GM19193 (cell line): ENCODE results near the gene SH3PXD2A.

Experiments
- POLR2A ChIP-seq: IDR thresholded peaks from 4 replicates; pipeline ENCODE4 v1.6.1; 2011; ENCODE audit not compliant: insufficient read depth, insufficient read length; ENCODE audit errors: extremely low read depth

The SH3PXD2A gene

DNA sequence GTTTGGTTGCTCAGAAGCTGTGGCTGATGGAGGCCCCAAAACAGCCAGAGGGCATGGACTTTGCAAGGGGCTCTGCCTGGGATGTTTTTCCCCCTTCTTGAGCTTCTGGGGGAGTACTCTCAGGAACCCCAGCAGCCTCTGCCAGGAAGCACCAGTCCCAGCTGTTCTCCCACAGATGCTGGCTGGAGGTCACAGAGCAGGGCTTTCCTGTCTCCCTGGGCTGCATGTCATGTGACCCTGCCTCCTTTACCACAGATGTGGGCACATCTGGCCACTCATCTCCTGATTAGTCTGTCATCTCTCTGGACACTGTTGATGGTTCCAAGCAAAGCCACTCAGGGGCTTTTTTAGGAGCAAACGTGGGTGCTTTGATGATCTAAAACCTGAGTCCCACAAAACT, 225.2 kb downstream of the SH3PXD2A start:
- no peak for TF ChIP-seq POLR2A

DNA sequence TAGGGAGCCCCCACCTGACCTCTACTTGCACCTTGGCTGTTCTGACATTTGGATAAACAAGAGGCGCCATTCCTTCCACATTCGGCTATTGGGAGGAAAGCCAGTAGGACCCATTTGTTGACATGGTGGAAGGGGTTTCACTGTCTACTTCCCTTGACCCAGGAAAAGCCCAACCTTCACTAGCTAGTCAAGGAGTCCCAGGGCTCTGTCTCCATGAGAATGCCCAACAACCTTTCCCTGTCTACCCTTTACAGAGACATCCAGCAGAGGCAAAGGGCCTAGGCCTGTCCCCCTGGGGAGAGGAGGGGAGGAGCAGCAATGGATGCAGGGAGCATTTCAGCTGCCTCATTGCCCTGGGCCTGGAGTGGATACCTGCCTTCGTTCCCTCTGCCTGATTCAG, 225.8 kb downstream of the SH3PXD2A start:
- TF ChIP-seq POLR2A, result no peak

DNA sequence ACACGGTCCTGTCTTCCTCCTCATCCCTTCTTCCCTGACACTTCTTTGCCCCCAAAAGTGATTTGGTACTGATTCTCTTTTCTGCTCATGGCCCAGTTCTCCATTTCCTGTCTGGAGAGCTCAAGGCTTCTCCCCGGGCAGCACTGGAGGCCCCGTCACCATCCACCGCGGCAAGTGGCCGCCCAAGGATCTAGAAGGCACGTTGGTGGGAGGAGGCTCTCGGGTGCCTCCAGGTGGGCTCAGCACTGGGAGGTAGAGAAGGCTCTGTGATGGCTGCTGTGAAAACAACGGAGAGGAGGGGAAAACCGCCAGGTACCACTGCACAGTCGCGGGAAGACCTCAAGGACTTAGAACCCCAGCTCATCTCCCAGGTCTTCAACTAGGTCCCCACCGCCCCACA, 227.5 kb downstream of the SH3PXD2A start:
- TF ChIP-seq POLR2A, result no peak

DNA sequence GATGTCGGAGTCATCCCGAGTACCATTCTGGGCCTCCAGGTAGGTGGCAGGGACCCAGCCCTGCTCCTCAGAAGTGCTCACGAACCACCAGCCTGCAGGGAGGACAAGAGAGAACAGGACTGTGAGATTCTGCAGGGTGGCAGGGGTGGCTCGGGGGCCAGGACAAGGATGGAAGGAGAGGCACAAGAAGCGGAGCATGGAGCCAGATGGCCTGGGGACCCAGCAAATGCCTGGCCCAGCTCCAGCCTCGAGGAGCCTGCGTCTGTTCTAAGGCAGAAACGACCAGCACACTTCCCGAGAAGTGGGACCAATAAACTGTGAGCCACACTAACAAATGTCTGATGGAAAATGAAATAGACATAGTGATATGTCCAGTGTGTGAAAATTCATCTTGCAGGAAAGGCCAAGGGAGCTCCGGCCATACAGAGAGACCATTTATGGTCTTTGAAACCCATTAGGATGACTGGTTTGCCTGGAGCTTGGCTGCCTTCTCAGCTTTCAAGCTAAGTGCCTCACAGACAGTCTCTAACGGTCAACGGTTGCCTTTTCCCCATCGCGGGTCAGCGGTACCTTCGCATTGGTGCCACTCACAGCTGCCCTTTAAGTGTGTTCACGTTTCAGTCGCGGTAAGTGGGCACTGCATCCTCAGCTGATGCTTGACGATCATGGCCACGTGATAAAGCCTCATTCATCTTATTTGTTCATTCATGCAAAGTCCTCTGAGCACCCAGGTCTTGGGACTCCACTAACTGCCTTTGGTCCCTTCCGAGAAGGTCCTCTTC, 228.1 kb downstream of the SH3PXD2A start:
- TF ChIP-seq POLR2A, result no peak

DNA sequence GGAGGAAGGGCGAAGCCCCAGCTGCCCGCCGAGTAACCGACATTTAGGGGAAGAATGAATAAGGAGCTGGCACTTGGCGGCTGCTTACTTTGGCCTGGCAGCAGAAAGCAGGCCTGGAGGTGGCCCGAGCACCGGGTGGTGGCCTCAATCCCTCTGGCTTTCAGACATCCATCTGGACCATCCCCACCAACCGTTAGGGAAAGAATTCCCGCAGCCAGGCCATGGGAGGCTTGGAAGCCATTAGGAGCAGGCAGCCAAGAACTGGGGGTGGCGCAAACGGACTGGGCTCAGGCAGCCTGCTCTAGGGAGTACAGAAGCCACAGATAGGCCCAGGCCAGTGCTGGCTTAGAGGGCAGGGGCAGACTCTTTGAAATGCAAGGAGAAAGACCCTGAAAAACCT, 229.2 kb downstream of the SH3PXD2A start:
- no peak for TF ChIP-seq POLR2A

DNA sequence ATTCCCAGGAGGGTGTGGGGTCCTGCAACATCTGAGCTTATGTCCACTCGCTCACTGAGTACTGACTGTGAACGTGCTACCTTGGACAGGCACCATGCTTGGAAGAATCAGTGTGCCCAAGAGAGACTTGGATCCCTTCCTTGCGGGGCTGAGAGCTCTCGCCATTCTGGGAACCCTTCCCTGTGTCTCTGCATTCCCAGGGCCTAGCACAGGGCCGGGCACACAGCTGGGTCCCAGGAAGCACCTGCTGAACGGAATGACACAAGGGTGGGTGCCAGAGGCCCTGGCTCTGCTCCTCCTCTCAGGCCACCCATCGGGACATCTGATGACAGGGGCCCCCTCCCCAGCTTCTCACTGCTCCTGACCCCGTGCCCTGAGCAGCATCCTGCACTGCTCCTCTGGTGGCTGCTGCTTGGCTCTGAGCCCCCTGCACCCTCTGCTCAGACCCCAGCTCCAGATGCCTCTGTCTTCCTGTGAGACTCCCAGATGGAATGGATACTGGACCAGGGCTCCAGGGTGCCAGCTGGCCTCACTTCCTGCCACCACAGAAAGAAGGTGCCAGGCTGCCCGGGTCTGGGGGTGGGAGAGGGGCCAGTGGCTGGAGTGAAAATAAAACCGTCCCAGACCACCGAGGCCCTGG, 232.3 kb downstream of the SH3PXD2A start:
- no peak for TF ChIP-seq POLR2A

DNA sequence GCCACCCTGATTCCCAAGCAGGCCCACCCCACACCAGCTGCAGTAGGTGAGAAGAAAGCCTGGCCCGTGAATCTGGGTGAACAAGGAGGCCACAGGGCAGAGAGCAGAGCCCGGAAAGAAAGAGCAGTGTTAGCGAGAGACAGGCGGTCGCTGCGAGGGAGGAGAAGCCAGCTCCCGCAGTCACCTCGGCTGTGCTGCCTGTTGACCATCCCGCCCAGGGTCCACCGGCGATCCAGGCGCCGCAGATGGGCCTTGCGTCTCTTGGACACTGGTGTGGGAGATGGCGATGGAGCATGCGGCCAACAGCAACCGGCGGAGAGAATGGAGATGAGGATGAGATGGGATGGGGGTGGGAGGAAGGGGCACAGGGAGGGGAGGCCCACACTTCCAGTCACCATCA, 233.1 kb downstream of the SH3PXD2A start:
- no peak for TF ChIP-seq POLR2A

DNA sequence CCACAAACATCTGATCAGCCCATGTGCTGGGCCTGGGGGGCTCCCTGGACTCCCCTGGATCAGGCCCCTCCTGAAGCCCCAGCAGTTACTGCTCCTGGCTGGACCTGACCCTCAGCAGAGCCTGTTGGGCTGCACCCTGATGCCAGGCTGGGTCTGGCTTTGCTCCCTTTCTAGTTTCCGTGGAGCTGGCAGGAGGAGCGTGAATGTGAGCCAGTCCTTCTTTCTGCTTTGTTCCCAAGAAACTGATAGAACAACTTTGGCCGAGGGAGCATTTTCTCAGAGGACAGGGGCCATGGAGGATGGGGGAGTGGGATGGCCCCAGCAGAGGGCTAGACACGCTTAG, 233.6 kb downstream of the SH3PXD2A start:
- TF ChIP-seq POLR2A, result no peak

DNA sequence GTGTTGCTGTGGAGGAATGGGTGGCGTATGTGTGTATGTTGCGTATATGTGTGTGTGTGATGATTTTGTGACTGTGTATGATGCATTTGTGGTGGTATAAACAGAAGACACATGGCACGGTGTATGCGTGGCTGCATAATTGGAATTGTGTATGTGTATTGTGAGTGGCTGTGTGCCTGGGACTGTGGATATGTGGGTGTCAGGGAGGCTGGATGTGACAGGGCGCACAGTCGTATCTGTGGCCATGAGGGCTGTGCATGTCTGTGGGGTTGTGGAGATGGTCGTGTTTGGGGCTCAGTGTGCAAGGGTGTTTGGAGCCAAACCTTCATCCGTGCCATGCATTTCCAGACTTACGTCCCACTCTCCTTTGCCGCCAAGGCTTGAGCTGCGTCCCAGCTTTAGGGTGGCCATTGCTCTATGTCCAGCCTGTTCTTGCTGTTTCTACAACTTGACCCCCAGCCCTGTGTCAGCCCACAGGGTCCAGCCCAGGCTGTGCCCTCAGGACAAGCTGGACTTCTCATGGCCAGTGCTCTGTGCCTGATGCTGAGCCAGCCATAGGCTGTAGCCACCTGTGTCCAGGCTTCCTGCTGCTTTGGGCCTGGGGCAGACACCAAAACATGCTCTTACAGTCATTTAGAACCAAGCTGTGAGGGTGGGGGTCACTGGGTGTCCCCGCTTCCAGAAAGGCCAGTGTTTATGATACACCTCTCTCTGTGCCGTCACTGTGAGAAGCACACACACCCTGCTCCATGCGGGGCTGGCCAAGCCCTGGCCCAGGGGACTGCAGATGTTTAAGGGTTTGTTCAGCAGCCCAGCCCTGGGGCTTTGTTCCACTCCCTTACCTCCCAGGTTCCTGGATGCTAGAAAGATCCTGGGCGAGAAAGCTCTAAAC, 234.2 kb downstream of the SH3PXD2A start:
- no peak for TF ChIP-seq POLR2A

DNA sequence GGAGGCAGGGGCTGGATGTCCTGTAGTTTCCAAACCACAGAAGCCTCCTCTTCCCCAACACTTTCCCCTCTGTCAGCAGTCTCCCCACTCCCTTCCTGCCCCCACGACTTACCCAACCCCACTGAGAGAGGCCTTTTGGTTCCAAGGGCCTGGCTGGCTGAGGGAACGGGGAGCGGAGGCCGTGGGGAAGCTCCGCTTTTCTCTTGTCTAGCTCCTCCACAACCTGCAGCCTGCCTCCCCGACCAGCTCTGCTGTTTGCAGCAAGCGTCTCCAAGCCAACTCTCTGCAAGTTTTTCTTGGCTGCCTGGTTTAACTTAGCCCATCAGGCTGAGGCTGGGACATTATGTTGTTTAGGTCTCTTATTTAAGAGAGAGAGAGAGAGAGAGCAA, 235.0 kb downstream of the SH3PXD2A start:
- TF ChIP-seq POLR2A, result no peak

DNA sequence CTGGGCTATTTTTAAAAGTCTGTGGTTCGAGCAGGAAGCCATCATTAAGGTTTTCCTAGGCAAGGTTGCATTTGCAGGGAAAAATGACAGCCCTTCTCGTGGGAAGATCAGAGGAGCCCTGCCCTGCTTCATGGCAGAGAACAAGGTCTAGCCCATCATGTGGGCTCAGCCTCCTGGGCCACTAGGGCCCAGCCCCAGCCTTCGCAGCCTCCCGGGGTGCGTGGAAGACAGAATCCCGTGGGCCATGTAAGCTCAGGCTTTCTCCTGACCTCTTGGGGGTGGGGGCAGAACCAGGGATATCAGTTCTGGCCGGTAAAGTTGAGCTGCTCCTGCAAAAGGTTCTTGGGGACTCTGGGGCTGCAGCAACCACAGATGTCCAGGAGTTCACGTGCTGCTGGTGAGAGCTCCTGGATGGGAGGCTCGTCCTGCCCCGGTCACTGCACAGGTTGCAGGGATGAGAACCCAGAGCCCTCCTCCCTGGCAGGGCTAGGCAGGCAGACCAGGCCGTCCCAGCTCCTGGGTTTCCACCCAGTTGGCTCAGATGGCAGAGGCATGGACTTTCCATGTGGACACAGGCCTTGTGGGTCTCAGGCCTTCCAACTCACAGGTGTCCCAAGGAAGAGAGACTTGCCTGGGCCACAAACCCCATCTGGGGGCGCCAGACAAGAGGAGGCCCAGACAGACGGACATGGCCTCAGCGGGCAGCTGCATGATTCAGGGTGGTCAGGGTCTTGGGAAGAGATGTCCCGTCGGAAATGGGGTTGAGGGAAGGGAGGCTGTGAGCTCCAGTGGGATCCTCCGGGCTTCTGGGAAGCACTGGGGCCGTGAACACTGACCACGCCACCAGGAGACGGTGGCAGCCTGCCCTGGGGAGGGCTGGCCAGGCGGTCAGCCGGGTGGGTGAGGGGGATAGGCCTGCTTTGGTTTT, 235.7 kb downstream of the SH3PXD2A start:
- TF ChIP-seq POLR2A, result no peak

DNA sequence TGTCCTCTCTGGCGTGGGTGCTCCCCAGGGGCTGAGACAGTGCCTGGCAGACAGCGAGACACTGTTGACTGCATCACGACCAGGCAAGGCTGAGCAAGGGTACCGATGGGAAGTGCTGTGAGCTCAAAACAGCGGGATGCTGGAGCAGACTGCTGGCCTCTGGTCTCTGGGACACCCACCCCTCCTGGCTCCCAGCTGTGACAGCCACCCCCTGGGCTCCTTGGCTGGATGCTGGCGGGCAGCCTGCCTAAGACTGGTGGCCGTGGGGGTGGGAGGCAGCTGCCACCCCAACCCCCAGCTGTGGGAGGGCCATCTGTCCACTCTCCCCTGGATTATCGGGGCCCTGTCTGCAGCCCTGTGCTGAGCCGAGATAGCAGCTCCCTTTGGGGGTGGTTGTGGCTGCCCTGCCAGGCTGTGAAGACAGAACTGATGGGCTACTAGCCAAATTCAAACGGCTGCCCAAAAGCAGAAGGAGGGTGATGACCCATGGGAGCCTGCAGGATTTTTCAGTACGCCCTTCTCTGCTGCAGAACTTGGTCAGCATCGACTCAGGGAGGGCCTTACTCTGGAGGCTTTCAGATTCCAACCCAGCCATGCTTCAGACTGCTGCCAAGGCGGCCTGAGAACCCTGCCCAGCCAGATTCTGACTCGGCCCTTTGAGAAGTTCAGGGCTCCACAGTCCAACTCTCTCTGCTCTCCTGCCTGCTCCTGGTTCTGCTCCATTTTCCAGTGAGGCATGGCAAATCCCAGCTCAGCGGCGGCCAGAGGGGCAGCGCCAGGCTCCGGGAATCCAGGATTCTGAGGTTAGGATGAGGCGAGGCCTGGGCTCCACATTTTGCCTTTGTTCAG, 236.6 kb downstream of the SH3PXD2A start:
- no peak for TF ChIP-seq POLR2A

DNA sequence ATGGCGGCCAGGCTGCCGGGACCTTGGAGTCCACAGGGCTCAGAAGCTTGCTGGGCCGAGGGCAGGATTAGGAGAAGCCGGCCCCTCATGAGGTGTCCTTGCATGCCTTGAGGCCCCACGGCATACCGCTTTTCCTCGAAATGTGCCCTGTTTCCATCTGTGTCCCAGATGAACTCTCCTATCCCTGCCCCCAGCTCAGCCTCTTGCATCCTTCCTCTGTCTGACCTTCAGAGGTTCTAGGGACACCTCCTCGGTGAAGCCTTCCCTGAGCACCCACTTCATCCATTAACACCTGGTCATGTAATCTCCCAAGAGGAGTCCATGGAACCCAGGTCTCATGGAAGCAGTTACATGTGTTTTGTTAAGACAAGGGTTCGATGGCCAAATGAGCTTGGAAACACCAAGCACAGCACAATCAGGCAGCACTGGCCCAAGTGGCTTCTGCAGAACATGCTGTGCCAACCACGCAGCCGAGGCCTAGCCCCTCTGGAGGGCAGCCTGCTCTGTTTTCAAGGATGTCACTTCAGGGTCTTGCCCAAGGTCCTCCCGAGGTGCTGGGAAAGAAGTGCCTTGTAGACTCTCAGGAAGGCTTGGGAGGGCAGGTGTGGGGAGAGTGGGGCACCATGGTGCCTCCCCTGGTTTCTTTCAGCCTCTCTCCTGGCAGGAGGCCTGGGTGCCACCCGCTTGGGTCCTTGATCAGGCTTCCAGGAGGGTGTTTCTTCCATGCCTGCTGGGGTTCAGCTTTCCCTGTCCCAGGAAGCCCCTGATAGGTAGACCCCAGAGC, 237.6 kb downstream of the SH3PXD2A start:
- no peak for TF ChIP-seq POLR2A

DNA sequence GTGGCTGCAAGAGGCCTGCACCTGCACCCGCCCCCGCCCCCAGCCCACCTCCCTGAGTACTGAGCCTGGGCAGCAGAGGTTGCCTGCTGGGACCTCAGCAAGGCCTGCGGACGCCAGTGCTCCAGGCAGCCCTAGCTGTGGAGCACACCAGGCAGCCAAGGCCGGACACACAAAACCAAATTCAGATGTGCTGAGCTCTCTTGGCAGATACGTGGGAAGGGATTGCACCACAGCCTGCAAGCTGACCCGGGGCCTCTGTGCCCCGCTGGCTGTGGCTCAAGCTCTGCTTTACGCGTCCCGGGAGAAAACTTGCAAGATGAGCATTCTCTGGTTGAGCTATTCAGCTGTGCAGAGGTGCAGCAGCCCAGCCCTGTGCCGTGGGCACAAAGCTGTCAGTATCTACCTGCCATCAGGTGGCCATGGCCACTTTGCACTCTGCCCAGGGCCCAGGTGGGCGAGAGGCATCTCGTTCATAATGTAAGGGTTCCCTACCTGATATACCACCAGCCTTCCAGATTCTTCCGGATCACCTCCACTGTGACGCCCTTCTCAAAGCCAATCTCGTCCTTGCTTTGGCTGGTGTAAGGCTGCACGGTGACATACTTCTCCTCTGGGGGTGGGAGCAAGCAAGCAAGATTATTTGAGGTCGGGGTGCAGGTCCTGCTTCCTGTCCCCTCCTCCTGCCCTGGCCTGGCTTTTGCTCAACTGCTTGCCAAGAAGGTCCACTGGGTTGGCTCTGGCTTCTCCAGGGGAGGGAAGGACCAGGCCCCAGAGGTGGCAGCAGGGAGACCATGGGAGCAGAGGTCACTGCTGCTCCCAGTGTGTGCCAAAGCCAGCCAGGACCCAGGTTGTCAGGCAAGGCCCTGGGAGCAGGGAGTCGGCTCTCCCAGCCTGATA, 238.4 kb downstream of the SH3PXD2A start:
- no peak for TF ChIP-seq POLR2A
